ENCODE results near the gene ZBTB4.

Gene ZBTB4

DNA sequence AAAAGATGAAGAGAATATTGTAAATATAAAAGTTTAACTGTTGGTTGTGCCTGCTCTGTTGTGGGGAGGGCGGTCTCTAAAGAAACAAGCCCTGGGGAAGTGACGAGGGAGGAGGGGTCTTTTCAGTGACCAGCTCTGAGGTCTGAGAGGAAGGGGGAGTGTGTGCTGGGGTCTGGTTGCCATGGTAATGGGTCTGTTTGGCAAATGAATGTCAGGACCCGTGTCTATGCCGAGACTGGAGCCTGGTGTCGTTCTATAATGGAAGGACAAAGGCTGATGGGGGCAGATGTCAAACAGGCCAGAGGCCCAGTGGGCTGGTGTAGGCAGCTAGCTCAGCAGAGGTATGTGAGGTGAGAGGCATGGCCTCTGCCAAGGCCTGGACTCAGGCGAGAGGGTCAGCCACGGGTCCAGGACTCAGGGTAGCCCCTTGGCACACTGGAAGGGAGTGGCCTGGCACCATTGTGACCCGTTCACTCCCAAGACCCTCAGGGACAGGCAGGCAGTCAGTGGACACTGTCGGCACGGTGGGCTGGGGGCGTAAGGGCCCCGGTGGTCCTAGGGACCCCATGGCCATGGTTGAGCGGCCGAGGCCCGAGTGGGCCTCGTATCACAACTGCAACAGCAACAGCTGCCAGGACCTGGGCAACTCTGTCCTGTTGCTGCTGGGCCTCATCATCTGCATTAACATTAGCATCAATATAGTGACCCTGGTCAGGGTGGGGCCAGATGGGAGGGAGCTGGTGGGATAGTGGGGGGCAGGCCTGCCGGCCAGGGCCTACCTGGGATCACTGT lies 59.4 kb downstream of the ZBTB4 start, which contains the start of gene SPEM1:
TSS of gene SPEM1 (plus strand) at position 506 of the 792 bp plus-strand sequence. CDS start at position 567, 61 bp downstream.
- DNase-seq = no peak

DNA sequence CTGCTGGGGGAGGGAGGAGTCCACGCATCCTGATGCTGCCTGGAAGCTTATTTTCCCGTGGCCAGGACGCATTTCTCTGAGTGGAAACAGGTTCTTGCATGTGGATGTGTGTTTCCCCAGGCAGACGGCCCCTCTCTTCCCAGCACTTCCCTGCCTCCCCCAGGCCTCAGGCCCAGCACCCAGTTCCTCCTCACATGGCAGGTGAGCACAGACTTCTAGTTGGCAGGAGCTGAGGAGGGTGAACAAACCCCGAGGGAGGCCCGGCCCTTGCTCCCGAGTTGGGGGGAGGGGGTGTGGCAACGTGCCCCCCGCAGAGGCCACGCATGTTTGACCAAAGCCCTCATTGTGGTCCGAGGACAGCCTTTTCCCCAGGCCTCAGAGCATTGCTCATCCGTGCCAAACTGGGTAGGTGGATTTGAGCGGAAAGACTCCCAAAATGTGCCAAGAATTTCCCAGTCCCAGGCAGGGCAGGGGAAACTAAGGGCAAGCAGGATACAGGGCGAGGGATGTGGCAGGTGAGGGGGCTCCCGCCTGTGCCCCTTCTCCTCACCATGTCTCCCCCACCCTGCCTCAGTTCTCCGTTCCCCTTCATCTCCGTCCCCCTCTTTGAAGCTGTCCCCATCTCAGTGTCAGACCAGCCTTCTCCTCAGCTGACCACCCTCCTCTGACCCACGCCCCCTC lies 60.8 kb downstream of the ZBTB4 start:
- DNase-seq = no peak

DNA sequence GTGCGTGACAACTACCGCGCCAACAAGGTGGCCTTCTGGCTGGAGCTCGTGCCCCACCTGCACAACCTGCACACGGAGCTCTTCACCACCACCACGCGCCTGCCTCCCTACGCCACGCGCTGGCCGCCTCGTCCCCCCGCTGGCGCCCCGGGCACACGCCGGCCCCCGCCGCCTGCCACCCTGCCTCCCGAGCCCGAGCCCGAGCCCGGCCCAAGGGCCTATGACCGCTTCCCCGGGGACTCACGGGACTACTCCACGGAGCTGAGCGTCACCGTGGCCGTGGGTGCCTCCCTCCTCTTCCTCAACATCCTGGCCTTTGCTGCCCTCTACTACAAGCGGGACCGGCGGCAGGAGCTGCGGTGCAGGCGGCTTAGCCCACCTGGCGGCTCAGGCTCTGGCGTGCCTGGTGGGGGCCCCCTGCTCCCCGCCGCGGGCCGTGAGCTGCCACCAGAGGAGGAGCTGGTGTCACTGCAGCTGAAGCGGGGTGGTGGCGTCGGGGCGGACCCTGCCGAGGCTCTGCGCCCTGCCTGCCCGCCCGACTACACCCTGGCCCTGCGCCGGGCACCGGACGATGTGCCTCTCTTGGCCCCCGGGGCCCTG lies 62.3 kb downstream of the ZBTB4 start:
- DNase-seq = no peak

DNA sequence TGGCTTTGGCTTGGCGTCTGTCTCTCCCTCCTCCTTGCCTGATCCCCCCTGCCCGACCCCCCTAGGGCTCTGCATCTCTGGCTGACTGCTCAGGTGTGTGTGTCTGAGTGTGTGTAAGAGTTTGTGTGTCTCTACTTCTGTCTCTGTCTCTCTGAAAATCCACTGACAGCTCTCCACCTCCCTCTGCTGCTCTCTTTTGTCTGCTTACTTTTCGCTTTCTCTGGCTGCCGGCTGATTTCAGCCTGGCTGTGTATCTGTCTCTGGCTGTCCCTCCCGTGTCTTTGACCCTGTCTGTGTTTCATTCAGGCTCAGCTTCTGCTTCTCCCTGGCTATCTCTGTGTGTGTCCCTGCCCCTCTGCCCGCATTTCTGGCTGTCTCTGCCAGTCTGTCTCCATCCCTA lies 63.1 kb downstream of the ZBTB4 start:
- DNase-seq = no peak

DNA sequence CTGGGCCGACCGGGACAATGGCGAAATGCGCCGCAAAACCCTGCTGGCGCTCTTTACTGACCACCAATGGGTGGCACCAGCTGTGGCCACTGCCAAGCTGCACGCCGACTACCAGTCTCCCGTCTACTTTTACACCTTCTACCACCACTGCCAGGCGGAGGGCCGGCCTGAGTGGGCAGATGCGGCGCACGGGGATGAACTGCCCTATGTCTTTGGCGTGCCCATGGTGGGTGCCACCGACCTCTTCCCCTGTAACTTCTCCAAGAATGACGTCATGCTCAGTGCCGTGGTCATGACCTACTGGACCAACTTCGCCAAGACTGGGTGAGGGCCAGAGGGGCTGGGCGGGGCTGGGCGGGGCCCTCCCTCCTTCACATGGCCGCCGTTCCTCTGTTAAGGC lies 63.6 kb downstream of the ZBTB4 start:
- DNase-seq = no peak

DNA sequence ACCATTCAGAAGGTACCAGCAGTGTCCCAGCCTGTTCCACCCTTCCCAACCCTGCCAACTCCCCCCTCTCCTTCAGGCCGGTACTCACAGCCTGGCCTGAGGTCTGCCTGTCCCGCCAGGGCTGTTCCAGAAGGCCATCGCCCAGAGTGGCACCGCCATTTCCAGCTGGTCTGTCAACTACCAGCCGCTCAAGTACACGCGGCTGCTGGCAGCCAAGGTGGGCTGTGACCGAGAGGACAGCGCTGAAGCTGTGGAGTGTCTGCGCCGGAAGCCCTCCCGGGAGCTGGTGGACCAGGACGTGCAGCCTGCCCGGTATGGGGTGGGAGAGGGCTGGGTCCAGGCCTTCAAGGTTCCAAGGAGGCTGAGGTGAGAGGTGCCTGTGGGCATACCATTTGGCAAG lies 64.6 kb downstream of the ZBTB4 start:
- DNase-seq = no peak

DNA sequence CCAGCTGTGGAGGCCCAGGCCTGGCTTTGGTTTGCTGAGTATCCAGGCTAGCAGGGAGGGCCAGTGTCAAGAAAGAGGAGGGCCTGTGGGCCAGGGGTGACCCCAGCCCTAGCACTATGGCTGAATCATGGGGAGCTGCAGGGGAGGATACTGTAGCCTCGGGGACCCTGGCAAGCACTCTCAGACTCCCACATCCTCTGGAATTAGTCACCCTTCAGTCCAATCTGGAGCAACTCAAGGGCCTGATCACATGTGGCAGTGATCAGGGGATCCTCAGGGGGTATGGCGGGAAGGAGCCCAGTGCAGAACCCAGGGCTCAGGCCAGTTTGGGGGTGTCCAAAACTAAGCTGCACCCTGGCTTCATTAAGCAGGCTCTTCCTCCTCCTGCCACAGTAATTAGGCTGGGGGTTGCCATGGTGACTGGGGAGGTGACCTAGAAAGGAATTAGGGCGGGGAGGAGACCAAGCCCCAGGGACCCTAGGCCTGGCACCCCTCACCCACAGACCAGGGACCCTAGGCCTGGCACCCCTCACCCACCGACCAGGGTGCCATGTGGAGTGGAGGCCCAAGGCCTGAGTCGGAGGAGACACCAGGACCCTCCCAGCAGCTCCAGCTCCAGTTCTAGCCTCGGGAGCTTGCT lies 66.0 kb downstream of the ZBTB4 start:
- DNase-seq = no peak

DNA sequence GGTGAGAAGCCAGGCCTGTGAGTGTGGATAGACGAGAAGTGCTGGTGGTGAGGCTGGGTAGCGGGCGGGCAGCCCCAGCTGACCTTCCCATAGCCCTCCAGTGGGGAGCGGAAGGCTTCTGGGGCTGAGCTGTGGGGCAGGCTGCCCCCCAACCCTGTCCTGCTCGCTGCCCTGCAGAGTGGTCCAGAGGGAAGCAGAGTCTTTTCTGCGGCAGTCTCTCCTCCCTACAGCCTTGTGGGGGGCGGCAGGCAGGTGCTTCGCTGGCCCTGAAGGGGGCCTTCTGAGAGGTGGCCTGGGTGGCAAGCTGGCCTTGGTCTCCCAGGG lies 68.0 kb downstream of the ZBTB4 start:
- no peak for DNase-seq

DNA sequence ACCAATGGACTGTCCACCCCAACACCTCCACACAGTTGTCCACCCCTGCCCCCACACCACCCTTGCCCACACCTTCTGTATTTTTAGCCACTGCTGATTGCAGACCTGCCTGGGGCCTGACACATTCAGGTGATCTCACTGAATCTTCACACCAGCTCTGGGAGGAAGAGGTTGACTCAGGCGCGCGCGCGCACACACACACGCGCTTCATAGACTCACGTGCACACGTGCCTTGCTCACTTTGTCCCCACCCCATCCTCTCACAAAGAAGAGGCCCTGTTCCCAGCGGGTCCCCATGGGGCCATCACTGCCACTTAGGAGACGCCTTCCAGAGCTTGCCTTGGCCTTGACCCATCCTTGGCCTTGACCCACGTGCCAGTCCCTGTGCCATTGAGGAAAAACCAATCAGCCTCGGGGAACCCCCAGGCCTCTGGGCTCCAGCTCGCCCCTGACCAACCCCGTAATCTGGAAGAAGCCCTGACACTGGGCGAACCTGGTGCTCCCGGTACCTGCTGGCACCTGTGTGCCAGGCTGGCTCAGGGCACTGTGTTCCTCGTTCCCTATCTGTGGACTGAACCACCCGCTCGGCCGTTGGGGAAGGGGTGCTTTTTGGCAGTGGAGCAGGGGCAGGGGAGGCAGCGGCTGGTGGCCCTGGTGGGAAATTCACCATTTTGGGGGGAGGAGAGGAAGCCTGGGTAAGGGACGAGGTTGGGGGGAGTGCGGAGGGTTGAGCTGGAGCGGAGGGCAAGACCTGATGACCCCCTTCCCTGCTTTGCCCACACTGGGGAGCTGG lies 68.6 kb downstream of the ZBTB4 start:
- DNase-seq = no peak

DNA sequence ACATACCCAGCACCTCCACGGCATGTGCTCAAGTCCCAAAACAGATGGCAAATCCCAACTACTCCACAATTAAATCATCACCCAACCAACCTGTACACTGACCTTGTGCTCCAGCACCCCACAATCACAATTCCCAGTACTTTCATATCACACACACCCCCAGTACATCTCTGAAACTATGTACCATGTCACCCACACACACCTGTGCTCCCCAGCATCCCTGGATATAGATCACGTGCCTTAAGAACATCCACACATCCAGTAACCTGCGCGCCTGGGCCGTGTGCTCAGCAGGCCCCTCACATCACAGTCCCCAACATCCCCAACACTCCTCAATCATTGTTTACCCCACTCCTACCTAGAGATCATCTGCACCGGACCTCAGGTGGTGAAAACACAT lies 69.7 kb downstream of the ZBTB4 start:
- no peak for DNase-seq

Measured in effector CD8-positive, alpha-beta T cell (primary cell).